ENCODE results near the gene PACS1.

PACS1 gene

DNA sequence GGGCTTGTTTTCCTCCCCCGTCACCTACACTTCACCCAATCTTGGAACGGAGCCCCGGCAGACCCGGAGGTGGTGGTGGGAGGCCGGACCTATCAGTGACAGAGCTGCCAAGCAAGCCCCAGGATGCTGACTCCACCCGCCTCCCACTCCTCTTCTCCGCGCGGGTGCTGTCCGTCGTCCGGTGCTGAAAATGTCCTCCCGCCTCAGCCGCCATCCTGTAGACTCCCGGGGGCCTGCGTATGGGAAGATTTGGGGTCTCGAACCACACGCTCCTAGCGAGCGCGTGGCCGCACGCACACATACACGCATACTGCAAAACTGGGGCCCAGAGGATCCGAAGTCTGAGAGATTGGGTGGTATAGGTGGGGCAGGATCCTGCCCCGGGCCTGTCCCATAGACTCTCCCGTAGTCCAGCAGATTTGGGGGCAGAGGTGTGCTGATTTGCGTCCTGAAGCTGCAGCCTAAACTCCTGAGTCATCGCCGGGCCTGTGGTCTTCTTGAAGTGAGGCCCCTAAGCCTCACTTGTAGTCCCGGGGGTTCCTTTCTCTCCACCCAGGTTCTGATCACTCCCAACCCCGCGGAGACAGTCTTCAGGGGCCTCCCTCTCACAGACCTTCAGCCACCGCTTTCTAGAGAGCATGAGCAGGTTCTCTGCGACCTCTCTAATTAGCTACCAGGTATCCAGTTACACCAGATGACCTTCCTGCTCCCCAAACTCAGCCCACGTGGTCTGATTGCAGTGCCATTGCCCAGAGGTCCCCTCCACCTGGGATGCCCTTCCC lies 219.7 kb downstream of the PACS1 start:
- H3K4me3 ChIP-seq (ENCODE audit: low read depth, low read length): peak overlapping the region; percentile 85
- DNase-seq (ENCODE audit: low read depth): no peak

GRCh38 chr11:66290330-66290621 lies 220.2 kb downstream of the PACS1 start:
- DNase-seq (ENCODE audit: low read depth): no peak
- H3K4me3 ChIP-seq (ENCODE audit: low read depth, low read length): no peak overlapping the region

GRCh38 chr11:66291303-66291705 lies 221.2 kb downstream of the PACS1 start:
- peak overlapping the region; percentile 20 for H3K4me3 ChIP-seq (ENCODE audit: low read depth, low read length)
- no peak for DNase-seq (ENCODE audit: low read depth)

DNA sequence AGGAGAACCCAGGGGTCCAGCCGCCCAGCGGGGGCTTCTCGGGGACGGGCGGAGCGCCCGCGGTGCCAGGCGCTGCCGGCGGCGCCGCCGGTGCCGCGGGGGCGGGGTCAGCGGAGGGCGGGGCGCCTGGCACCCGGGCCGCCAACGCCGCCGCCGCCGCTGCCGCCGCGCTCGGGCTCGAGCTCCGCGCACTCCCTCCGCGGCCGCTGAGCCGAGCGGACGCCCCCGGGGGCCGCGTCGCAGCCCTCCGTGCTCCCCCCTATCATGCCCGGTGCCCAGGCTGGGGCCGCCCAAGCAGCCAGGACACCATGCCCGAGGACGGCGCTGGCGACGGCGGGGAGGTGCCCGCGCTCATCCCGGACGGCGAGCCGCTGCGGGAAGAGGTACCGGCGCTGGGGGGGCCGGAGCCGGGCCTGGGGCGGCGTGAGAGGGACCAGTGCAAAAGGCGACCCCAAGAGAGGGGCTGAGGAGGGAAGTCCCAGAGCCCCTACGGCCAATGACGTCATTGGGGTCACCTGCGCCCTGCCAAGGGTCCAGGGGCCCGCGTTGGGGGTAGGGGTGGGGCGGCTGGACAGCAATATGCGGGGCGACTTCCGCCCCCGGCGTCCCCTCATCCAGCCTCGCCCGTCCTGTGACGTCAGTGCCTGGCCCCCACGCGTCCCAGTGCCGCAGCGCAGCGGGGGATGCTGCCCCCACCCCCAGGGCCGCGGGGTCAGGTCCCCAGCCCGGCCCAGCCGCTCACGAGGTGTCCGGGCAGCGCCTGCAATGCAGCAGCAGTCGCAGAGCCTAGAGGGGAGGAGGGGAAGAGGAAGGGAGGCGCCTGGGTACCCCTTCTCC lies 221.9 kb downstream of the PACS1 start, which contains the start of gene TMEM151A:
Gene TMEM151A (plus strand): TSS at position 189 of the 837 bp plus-strand sequence. CDS start 120 bp downstream, at position 309.
- peak within 1 kb of the TSS; percentile 39 for H3K4me3 ChIP-seq (ENCODE audit: low read depth, low read length)

DNA sequence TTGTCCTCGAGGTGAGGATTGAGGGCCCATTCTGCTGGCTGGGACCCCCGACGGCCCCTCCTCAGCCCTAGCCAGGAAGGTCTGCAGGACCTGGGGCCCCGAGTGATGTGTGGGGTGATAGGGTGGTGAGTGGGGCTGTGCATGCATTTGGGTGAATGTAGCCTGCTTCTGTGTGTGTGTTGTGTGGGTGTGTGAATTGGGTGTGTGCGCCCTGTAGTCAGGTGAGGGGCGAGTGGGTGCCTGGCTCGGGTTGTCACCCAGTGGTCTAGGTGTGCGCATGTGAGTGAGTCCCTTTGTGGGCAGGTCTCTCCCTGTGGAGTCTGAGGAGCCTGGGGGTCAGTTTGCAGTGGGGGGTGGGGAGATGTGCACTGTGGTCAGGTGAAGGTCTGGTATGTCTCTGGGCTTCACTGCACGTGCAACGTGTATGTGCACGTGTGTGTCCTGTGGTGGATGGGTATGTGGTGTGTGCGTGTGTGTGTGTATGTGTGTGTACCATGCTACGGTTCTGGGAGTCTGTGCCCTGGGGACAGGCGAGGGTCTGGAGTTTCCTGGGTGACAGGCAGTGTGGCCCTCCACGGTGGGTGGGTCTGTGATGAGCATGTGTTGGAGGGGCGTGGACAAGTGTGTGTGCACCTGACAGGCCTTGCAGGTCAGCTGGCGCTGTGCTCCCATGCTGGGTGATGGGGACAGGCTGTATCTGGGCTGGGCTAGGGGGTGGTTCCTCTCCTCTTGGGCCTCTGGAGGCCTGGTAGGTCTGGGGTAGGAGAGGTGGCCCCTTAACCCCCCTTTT lies 222.7 kb downstream of the PACS1 start:
- no peak for DNase-seq (ENCODE audit: low read depth)
- no peak overlapping the region for H3K4me3 ChIP-seq (ENCODE audit: low read depth, low read length)

More for the DNA sequence above, 221.9 kb downstream of the PACS1 start, which contains the start of gene TMEM151A:
- DNase-seq (ENCODE audit: low read depth): no peak

DNA sequence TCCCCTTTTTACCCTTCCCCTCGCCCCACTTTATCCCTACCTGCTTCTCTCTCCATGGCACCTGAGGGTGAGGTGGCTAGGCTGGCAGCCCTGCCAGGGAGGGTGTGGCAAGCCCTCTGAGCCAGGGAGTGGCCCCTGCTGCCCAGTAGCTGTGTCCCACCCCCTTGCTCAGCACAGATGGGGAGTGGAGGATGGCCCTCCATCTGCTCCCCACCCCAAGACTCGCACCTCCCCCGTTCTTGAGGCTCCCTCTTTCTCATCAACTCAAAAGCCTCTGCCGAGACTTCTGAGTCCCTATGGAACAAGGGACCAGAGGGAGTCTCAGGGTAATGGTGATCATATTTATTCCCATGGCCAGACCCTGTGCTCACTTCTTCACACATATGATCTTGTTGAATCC lies 223.3 kb downstream of the PACS1 start:
- DNase-seq (ENCODE audit: low read depth): no peak
- H3K4me3 ChIP-seq (ENCODE audit: low read depth, low read length): no peak overlapping the region

DNA sequence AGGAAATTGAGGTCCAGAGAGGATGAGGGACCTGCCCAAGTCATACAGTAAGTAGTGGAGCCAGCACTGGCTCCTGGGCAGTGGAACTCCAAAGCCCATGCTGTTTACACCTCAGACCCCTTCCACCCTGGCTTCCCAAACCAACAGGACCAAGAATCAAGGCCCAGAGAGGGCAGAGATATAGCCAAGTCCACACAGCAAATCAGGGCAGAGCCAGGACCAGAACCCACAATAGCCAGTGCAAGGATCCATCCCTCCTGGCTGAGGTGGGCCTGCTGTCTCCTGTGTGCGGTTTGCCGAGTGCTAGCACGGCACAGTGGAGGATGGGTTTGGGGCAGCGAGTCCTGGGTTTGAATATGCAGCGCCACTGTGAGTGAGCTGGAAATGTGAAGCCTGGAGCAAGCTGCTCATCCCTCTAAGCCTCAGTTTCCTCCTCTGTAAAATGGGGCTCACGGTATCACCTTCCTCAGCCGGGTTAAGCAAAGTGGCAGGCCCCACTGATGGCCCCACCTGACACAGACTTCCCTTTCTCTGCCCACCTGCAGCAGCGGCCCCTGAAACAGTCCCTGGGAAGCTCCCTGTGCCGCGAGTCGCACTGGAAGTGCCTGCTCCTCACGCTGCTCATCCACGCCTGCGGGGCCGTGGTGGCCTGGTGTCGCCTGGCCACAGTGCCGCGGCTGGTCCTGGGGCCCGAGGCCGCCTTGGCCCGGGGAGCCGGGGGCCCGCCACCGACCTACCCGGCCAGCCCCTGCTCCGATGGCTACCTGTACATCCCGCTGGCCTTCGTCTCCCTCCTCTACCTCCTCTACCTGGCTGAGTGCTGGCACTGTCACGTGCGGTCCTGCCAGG lies 223.9 kb downstream of the PACS1 start:
- DNase-seq (ENCODE audit: low read depth): no peak
- H3K4me3 ChIP-seq (ENCODE audit: low read depth, low read length): no peak overlapping the region

Measured in skeletal muscle cell (primary cell).